Activated T-helper 1 cell treated with anti-CD3 and anti-CD28 coated beads, Interleukin-2, amount 50 U/mL, for 16 hours (primary cell): ENCODE measurements around the gene TOMM40.
"Not testable (repeated sequence)": the region's sequence is repeated elsewhere in the genome, so short reads cannot be mapped to it uniquely, and the experiment has no call there.

ENCODE experiments used
- DNase-seq, 2 donors: peaks; one replicate each; pipeline ENCODE4 v3.0.0-alpha.2; 2020; ENCODE audit warnings: low read depth in 1 of 2, low spot score in 1 of 2

The TOMM40 gene

GRCh38 chr19:44894052-44894400 is 3.0 kb downstream of the TOMM40 start:
- DNase-seq, result no peak

- no peak for DNase-seq
Observed at GRCh38 chr19:44894946-44895345, 3.9 kb downstream of the TOMM40 start.

GRCh38 chr19:44897835-44898234 is 6.8 kb downstream of the TOMM40 start:
- no peak for DNase-seq

- no peak for DNase-seq
Observed at GRCh38 chr19:44900328-44901244, 9.5 kb downstream of the TOMM40 start.

GRCh38 chr19:44903216-44903601 is 12.2 kb downstream of the TOMM40 start:
- no peak for DNase-seq

GRCh38 chr19:44903602-44904425 is 12.8 kb downstream of the TOMM40 start:
- peak; percentile 58 to 70 for DNase-seq

- no peak for DNase-seq
Observed at GRCh38 chr19:44904426-44904994, 13.5 kb downstream of the TOMM40 start.

GRCh38 chr19:44905437-44906160 is 14.5 kb downstream of the TOMM40 start, which contains the start of gene APOE:
APOE (plus strand) TSS chr19:44905796; CDS start chr19:44906625, 829 bp downstream.
- no peak for DNase-seq

GRCh38 chr19:44907613-44908012 is 16.6 kb downstream of the TOMM40 start:
- no peak for DNase-seq

GRCh38 chr19:44908074-44908835 is 17.2 kb downstream of the TOMM40 start:
- DNase-seq, result no peak

- no peak for DNase-seq
Observed at GRCh38 chr19:44908836-44909261, 17.8 kb downstream of the TOMM40 start.

GRCh38 chr19:44909775-44910174 is 18.7 kb downstream of the TOMM40 start:
- DNase-seq, result no peak

- DNase-seq, result not testable (repeated sequence)
Observed at GRCh38 chr19:44911896-44912295, 20.8 kb downstream of the TOMM40 start.

- no peak for DNase-seq
Observed at GRCh38 chr19:44912854-44913253, 21.8 kb downstream of the TOMM40 start.

GRCh38 chr19:44913512-44914432 is 22.7 kb downstream of the TOMM40 start:
- not testable (repeated sequence) for DNase-seq

GRCh38 chr19:44914433-44915206 is 23.6 kb downstream of the TOMM40 start, which contains the start of gene APOC1:
APOC1 (plus strand) TSS chr19:44914608; CDS start chr19:44914892, 284 bp downstream.
- DNase-seq, result peak; percentile 38 to 59

GRCh38 chr19:44924243-44924725 is 33.2 kb downstream of the TOMM40 start:
- DNase-seq, result no peak
